ENCODE measurements around the gene PCMT1. TPM values are rescaled to one million over a fixed set of nuclear protein-coding genes. Genes with fewer than 3 reads are reported as not detected.

The PCMT1 gene
- total RNA-seq, 2 donors from 2014 or later = 68.5 to 72.6 TPM

DNA sequence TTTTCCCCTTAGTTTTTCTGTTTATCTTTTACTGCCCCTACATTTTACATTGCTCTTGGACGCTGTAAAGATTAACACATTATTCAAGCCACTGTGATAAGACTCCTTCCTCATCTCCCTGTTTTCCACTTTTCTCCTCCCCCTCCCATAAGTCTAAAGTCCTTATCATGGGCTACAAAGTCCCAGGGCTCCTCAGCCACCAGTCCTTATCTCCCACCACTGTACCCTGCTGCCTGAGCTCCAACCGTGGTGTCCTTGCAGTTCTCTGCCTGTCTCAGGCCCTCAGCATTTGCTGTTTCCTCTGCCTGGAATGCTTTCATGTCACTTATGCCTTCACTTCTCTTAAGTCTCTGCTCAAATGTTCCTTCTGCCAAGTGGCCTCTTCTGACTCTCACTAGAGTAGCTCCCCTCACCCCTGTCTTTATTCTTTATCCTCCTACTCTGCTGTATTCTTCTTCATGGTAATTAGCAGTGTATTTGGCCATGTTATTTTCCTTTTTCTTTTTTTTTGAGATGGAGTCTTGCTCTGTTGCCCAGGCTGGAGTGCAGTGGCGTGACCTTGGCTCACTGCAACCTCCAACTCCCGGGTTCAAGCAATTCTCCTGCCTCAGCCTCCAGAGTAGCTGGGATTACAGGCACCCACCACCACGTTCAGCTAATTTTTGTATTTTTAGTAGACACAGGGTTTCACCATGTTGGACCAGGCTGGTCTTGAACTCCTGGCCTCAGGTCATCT, 20.9 kb upstream of the PCMT1 start:
- Histone ChIP-seq H3K27ac (ENCODE audit: low read depth, low read length) (no peak overlapping the region), H3K4me1 (ENCODE audit: control insufficient read depth, insufficient read depth, low read length) (no peaks in the 10 kb centered on the region), H3K36me3 (ENCODE audit: control insufficient read depth, insufficient read depth, low read length) (peaks cover 73% of the 10 kb centered on the region), H3K9me3 (ENCODE audit: control insufficient read depth, low read length) (no peaks in the 10 kb centered on the region), H3K4me3 (ENCODE audit: low read length) (no peak overlapping the region), H3K27me3 (ENCODE audit: control insufficient read depth, insufficient read depth, low read length, poor library complexity, severe bottlenecking) (no peaks in the 10 kb centered on the region), H3K9ac (ENCODE audit: extremely low read depth, low read length, poor library complexity, severe bottlenecking) (no peak overlapping the region)
- Mint-ChIP-seq H3K27ac (no peak overlapping the region), H3K4me1 (peaks cover 4% of the 10 kb centered on the region), H3K36me3 (ENCODE audit: low read depth) (peaks cover 66% of the 10 kb centered on the region), H3K4me3 (no peak overlapping the region), H3K27me3 (ENCODE audit: insufficient read depth) (no peaks in the 10 kb centered on the region), H3K9me3 (no peaks in the 10 kb centered on the region)
- TF ChIP-seq CTCF (conservative IDR thresholded peaks at IDR 0.05) = no peak
- no peak for DNase-seq
- WGBS, 2 experiments (ENCODE audit: insufficient coverage in 1 of 2, insufficient read length in 1 of 2) = 75 to 86% methylated on average over 5 of the region's 5 CpGs

- H3K27me3 ChIP-seq (ENCODE audit: control insufficient read depth, insufficient read depth, low read length, poor library complexity, severe bottlenecking) = no peaks in the 10 kb centered on the region
- peaks cover 68% of the 10 kb centered on the region for H3K36me3 ChIP-seq (ENCODE audit: control insufficient read depth, insufficient read depth, low read length)
- 94 to 97% methylated on average over 4 to 8 of the region's 8 CpGs for WGBS, 2 experiments (ENCODE audit: insufficient coverage in 1 of 2, insufficient read length in 1 of 2)
- H3K9ac ChIP-seq (ENCODE audit: extremely low read depth, low read length, poor library complexity, severe bottlenecking) = no peak overlapping the region
- Mint-ChIP-seq H3K4me3 (no peak overlapping the region), H3K27ac (no peak overlapping the region), H3K9me3 (no peaks in the 10 kb centered on the region), H3K27me3 (ENCODE audit: insufficient read depth) (peaks cover 1% of the 10 kb centered on the region), H3K4me1 (peaks cover 4% of the 10 kb centered on the region), H3K36me3 (ENCODE audit: low read depth) (peaks cover 66% of the 10 kb centered on the region)
- no peaks in the 10 kb centered on the region for H3K9me3 ChIP-seq (ENCODE audit: control insufficient read depth, low read length)
- H3K27ac ChIP-seq (ENCODE audit: low read depth, low read length) = no peak overlapping the region
- no peaks in the 10 kb centered on the region for H3K4me1 ChIP-seq (ENCODE audit: control insufficient read depth, insufficient read depth, low read length)
- TF ChIP-seq CTCF (conservative IDR thresholded peaks at IDR 0.05) = no peak
- H3K4me3 ChIP-seq (ENCODE audit: low read length) = no peak overlapping the region
- DNase-seq = no peak
Observed at GRCh38 chr6:149729824-149730223, 19.7 kb upstream of the PCMT1 start.

DNA sequence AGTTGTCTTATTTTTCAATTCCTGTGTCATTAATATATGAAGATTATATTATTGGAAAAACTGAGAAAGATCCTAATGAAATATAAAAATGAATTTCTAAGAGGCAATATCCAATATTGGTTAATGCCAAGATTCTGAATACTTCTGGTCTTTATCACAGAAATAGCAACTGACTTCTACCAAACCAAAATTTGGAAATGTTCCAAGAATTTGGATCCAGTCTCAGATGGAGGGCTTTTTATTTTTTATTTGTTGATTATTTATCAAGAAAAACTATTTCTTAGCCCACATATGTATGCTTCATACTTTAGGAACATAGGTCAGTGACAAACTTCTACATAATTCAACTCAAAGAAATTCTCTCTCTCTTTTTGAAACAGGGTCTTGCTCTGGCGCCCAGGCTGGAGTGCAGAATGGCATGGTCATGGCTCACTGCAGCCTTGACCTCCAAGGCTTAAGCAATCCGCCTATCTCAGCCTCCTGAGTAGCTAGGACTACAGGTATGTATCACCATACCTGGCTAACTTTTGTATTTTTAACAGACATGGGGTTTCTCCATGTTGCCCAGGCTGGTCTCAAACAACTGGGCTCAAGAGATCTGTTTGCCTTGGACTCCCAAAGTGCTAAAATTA, 16.3 kb upstream of the PCMT1 start:
- no peak for TF ChIP-seq CTCF (conservative IDR thresholded peaks at IDR 0.05)
- DNase-seq = no peak
- Histone ChIP-seq H3K4me3 (ENCODE audit: low read length) (no peak overlapping the region), H3K4me1 (ENCODE audit: control insufficient read depth, insufficient read depth, low read length) (no peaks in the 10 kb centered on the region), H3K27ac (ENCODE audit: low read depth, low read length) (no peak overlapping the region), H3K9me3 (ENCODE audit: control insufficient read depth, low read length) (no peaks in the 10 kb centered on the region), H3K36me3 (ENCODE audit: control insufficient read depth, insufficient read depth, low read length) (peaks cover 73% of the 10 kb centered on the region), H3K27me3 (ENCODE audit: control insufficient read depth, insufficient read depth, low read length, poor library complexity, severe bottlenecking) (no peaks in the 10 kb centered on the region), H3K9ac (ENCODE audit: extremely low read depth, low read length, poor library complexity, severe bottlenecking) (no peak overlapping the region)
- Mint-ChIP-seq H3K36me3 (ENCODE audit: low read depth) (peaks cover 61% of the 10 kb centered on the region), H3K9me3 (no peaks in the 10 kb centered on the region), H3K27ac (no peak overlapping the region), H3K4me1 (peaks cover 4% of the 10 kb centered on the region), H3K4me3 (no peak overlapping the region), H3K27me3 (ENCODE audit: insufficient read depth) (peaks cover 1% of the 10 kb centered on the region)
- WGBS, 2 experiments (ENCODE audit: insufficient coverage in 1 of 2, insufficient read length in 1 of 2) = 91 to 97% methylated on average over 2 of the region's 2 CpGs

Measured in endodermal cell (in vitro differentiated cells).